HG03354 (cell line): Measurements from ENCODE around the gene JUP.

Source experiments
- ATAC-seq: cut with Tn5 transposase; IDR thresholded peaks from one replicate; pipeline ENCODE4 v1.9.1; 2021; ENCODE audit warnings: mild to moderate bottlenecking; ENCODE audit not compliant: unreplicated experiment, poor library complexity, severe bottlenecking

JUP gene

GRCh38 chr17:41811549-41812380 is 25.3 kb upstream of the JUP start, which contains the start of gene P3H4:
P3H4 (minus strand) TSS chr17:41811949; CDS start chr17:41811915, 34 bp downstream.
- ATAC-seq = peak; percentile 71

GRCh38 chr17:41810659-41811548 is 24.4 kb upstream of the JUP start:
- no peak for ATAC-seq

GRCh38 chr17:41806685-41807445 is 20.4 kb upstream of the JUP start:
- no peak for ATAC-seq

- no peak for ATAC-seq
Measured at GRCh38 chr17:41803049-41804020, 16.8 kb upstream of the JUP start.

- ATAC-seq = no peak
Measured at GRCh38 chr17:41801374-41802271, 15.1 kb upstream of the JUP start.

GRCh38 chr17:41800601-41801373 is 14.3 kb upstream of the JUP start:
- ATAC-seq = no peak

GRCh38 chr17:41799366-41799765 is 12.9 kb upstream of the JUP start:
- ATAC-seq = no peak

GRCh38 chr17:41797377-41797776 is 10.9 kb upstream of the JUP start:
- ATAC-seq = no peak

- ATAC-seq = no peak
Measured at GRCh38 chr17:41796121-41796895, 9.8 kb upstream of the JUP start.

GRCh38 chr17:41794540-41794975 is 8.0 kb upstream of the JUP start:
- no peak for ATAC-seq

- no peak for ATAC-seq
Measured at GRCh38 chr17:41793784-41794539, 7.5 kb upstream of the JUP start.

- ATAC-seq = no peak
Measured at GRCh38 chr17:41792845-41793783, 6.6 kb upstream of the JUP start.

- no peak for ATAC-seq
Measured at GRCh38 chr17:41787021-41787418, 509 bp upstream of the JUP start.

GRCh38 chr17:41785859-41786226 is 668 bp downstream of the JUP start:
- no peak for ATAC-seq
